Measurements from ENCODE around the gene TCEAL8. TPM values are rescaled to one million over a fixed set of nuclear protein-coding genes. Genes with fewer than 3 reads are reported as not detected.

The TCEAL8 gene
- total and polyA plus RNA-seq, 2 of the 4 experiments (the other 2 are of a cell fraction) = 31.5 to 57.6 TPM

- H3K4me2 ChIP-seq (ENCODE audit: low read depth, low read length) = no peak overlapping the region
- H4K8ac ChIP-seq (ENCODE audit: low read depth in 2 of 2, low read length in 2 of 2) = no peak overlapping the region
- H2BK15ac ChIP-seq (ENCODE audit: low read depth, low read length) = no peak overlapping the region
- no peak for DNase-seq
- ATAC-seq (ENCODE audit: low read depth) = no peak
- no peak overlapping the region for H3K18ac ChIP-seq (ENCODE audit: low read depth, low read length)
- H3K36me3 ChIP-seq (ENCODE audit: control insufficient read depth, insufficient read depth, low read length) = no peaks in the 10 kb centered on the region
- H3K79me1 ChIP-seq (ENCODE audit: low read depth in 1 of 2, low read length in 2 of 2) = no peaks in the 10 kb centered on the region
- H2AK5ac ChIP-seq (ENCODE audit: low read depth, low read length) = no peak overlapping the region
- no peak overlapping the region for H2BK120ac ChIP-seq (ENCODE audit: low read depth, low read length)
- no peak overlapping the region for H3K4me3 ChIP-seq (ENCODE audit: insufficient read depth, low read depth, low read length)
- WGBS, 2 experiments (ENCODE audit: extremely low coverage in 2 of 2, insufficient read length in 1 of 2) = 43% methylated on average over 2 of the region's 4 CpGs; no CpG with 5 or more reads in 1 of the 2 experiments
- no peak overlapping the region for H3K27ac ChIP-seq (ENCODE audit: insufficient read depth, low read length)
- H4K91ac ChIP-seq (ENCODE audit: insufficient read depth, low read depth, low read length) = no peak overlapping the region
- H2BK20ac ChIP-seq (ENCODE audit: low read depth, low read length) = no peak overlapping the region
- ChIA-PET POLR2A (ENCODE audit: unreplicated experiment) (no interaction called here), CTCF (no interaction called here)
- H3K14ac ChIP-seq (replicated peaks; ENCODE audit: low read depth, low read length) = no peak overlapping the region
- dilution Hi-C loops (cut with HindIII; ENCODE audit: low sequenced_read_pairs, unreplicated experiment) = no loop called here
- no peak overlapping the region for H3K4ac ChIP-seq (ENCODE audit: low read depth, low read length)
- H2AK9ac ChIP-seq (replicated peaks; ENCODE audit: low read depth, low read length, poor library complexity) = no peak overlapping the region
- TF ChIP-seq RCOR1 (IDR thresholded peaks at IDR 0.05; ENCODE audit: insufficient replicate concordance, low read length) (no peak), MAZ (IDR thresholded peaks at IDR 0.05; ENCODE audit: borderline replicate concordance, low read depth, low read length) (no peak), MAFK (IDR thresholded peaks at IDR 0.05; ENCODE audit: low read depth, low read length) (no peak), CEBPB (IDR thresholded peaks at IDR 0.05; ENCODE audit: low read depth, low read length) (no peak), NFE2L2 (IDR thresholded peaks at IDR 0.05; ENCODE audit: low read depth, low read length) (no peak), FOS (IDR thresholded peaks at IDR 0.05; ENCODE audit: low read depth, low read length) (no peak), POLR2A (IDR thresholded peaks at IDR 0.05; ENCODE audit: low read depth, low read length) (no peak), CHD1 (IDR thresholded peaks at IDR 0.05; ENCODE audit: low read depth, low read length) (no peak), CTCF (conservative IDR thresholded peaks at IDR 0.05; ENCODE audit: low read depth, low read length) (no peak), SMC3 (IDR thresholded peaks at IDR 0.05; ENCODE audit: low read depth, low read length) (no peak), RFX5 (IDR thresholded peaks at IDR 0.05; ENCODE audit: low read depth, low read length) (no peak)
- TF ChIP-seq, protein P1, sequence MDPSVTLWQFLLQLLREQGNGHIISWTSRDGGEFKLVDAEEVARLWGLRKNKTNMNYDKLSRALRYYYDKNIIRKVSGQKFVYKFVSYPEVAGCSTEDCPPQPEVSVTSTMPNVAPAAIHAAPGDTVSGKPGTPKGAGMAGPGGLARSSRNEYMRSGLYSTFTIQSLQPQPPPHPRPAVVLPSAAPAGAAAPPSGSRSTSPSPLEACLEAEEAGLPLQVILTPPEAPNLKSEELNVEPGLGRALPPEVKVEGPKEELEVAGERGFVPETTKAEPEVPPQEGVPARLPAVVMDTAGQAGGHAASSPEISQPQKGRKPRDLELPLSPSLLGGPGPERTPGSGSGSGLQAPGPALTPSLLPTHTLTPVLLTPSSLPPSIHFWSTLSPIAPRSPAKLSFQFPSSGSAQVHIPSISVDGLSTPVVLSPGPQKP (IDR thresholded peaks at IDR 0.05; ENCODE audit: borderline replicate concordance, low read depth, low read length) = no peak
- TF ChIP-seq, protein P2, sequence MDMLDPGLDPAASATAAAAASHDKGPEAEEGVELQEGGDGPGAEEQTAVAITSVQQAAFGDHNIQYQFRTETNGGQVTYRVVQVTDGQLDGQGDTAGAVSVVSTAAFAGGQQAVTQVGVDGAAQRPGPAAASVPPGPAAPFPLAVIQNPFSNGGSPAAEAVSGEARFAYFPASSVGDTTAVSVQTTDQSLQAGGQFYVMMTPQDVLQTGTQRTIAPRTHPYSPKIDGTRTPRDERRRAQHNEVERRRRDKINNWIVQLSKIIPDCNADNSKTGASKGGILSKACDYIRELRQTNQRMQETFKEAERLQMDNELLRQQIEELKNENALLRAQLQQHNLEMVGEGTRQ (IDR thresholded peaks at IDR 0.05; ENCODE audit: low read depth, low read length) = no peak
- no peak overlapping the region for H2BK5ac ChIP-seq (ENCODE audit: low read depth, low read length, poor library complexity, severe bottlenecking)
- no peak overlapping the region for H3K23ac ChIP-seq (ENCODE audit: low read depth, low read length)
- intact Hi-C loops (cut with micrococcal nuclease) = no loop called here
- H3K4me1 ChIP-seq (ENCODE audit: control insufficient read depth, insufficient read depth, low read length) = no peaks in the 10 kb centered on the region
- H4K20me1 ChIP-seq (ENCODE audit: insufficient read depth, low read length) = no peaks in the 10 kb centered on the region
- no peaks in the 10 kb centered on the region for H3K9me1 ChIP-seq (ENCODE audit: insufficient read depth, low read length)
- H2AFZ ChIP-seq (replicated peaks; ENCODE audit: low read length, poor library complexity) = no peak overlapping the region
- no peak overlapping the region for H3K9ac ChIP-seq (ENCODE audit: low read depth, low read length)
- no TSS peak for BruUV-seq (replicated peaks)
- H3K9me3 ChIP-seq (ENCODE audit: control insufficient read depth, insufficient read depth, low read length) = no peaks in the 10 kb centered on the region
- peaks cover 52% of the 10 kb centered on the region for H3K27me3 ChIP-seq (ENCODE audit: control insufficient read depth, insufficient read depth, low read length)
- in situ Hi-C loops (cut with MboI; ENCODE audit: low sequenced_read_pairs) = no loop called here
- no peak overlapping the region for H4K5ac ChIP-seq (ENCODE audit: low read depth, low read length)
- H3K56ac ChIP-seq (ENCODE audit: extremely low read depth, insufficient read depth, low read length) = no peak overlapping the region
Measured at GRCh38 chrX:103274284-103274683, 19.3 kb upstream of the TCEAL8 start.
